Mesendoderm (in vitro differentiated cells): ENCODE measurements around the gene INTS6.
A peak's percentile ranks its signal among the peaks of the same experiment; 100 is the strongest.

Experiments used
- DNase-seq: peaks from one replicate; pipeline ENCODE4 v3.0.0; 2013
- H2AK5ac ChIP-seq: 2 replicates; pipeline ENCODE4 v1.6.1; 2013; ENCODE audit warnings: low read length, inconsistent platforms
- H2BK120ac ChIP-seq: 2 replicates; pipeline ENCODE4 v1.6.1; 2013; ENCODE audit warnings: low read depth, mild to moderate bottlenecking, low read length, moderate library complexity, mixed read lengths
- H2BK15ac ChIP-seq: replicated peaks from 2 replicates; pipeline ENCODE4 v1.6.1; 2013; ENCODE audit warnings: low read depth, mild to moderate bottlenecking, moderate library complexity
- H2BK5ac ChIP-seq: 2 replicates; pipeline ENCODE4 v1.6.1; 2013; ENCODE audit warnings: low read length, inconsistent platforms
- H3K18ac ChIP-seq: 2 replicates; pipeline ENCODE4 v1.6.1; 2013; ENCODE audit warnings: mild to moderate bottlenecking, low read length, mixed read lengths
- H3K23ac ChIP-seq: one replicate; pipeline ENCODE4 v1.6.1; 2013; ENCODE audit warnings: low read length
- H3K27ac ChIP-seq: 2 replicates; pipeline ENCODE4 v1.5.1; 2013; ENCODE audit warnings: low read depth, mild to moderate bottlenecking, inconsistent platforms, low read length, moderate library complexity
- H3K27me3 ChIP-seq: 2 replicates; pipeline ENCODE4 v1.6.1; 2013; ENCODE audit warnings: low read length, control low read depth, mild to moderate bottlenecking, inconsistent platforms; ENCODE audit not compliant: insufficient read depth, poor library complexity
- H3K36me3 ChIP-seq: 2 replicates; pipeline ENCODE4 v1.6.1; 2013; ENCODE audit warnings: low read length, inconsistent platforms; ENCODE audit not compliant: control insufficient read depth, insufficient read depth
- H3K4ac ChIP-seq: one replicate; pipeline ENCODE4 v1.6.1; 2013; ENCODE audit warnings: low read depth, mild to moderate bottlenecking, low read length, moderate library complexity
- H3K4me1 ChIP-seq: 2 replicates; pipeline ENCODE4 v1.6.1; 2013; ENCODE audit warnings: low read depth, low read length, inconsistent platforms; ENCODE audit not compliant: control insufficient read depth
- H3K4me2 ChIP-seq: 2 replicates; pipeline ENCODE4 v1.6.1; 2013; ENCODE audit warnings: low read length
- H3K4me3 ChIP-seq: 2 replicates; pipeline ENCODE4 v1.5.1; 2013; ENCODE audit warnings: mild to moderate bottlenecking, low read length
- H3K56ac ChIP-seq: one replicate; pipeline ENCODE4 v1.6.1; 2013; ENCODE audit warnings: low read length
- H3K79me1 ChIP-seq: 2 replicates; pipeline ENCODE4 v1.6.1; 2013; ENCODE audit warnings: low read length, inconsistent platforms
- H3K79me2 ChIP-seq: 2 replicates; pipeline ENCODE4 v1.6.1; 2013; ENCODE audit warnings: mild to moderate bottlenecking, low read length; ENCODE audit not compliant: control insufficient read depth, insufficient read depth
- H3K9ac ChIP-seq: 2 replicates; pipeline ENCODE4 v1.6.1; 2013; ENCODE audit warnings: low read length, inconsistent platforms
- H4K5ac ChIP-seq: one replicate; pipeline ENCODE4 v1.6.1; 2013; ENCODE audit warnings: low read length
- H4K8ac ChIP-seq: one replicate; pipeline ENCODE4 v1.6.1; 2013; ENCODE audit warnings: low read depth, mild to moderate bottlenecking, control low read depth, low read length, moderate library complexity
- WGBS: extraction: QIAGEN DNeasy Blood & Tissue Kit; methylation state at CpG from one replicate; pipeline ENCODE4 v1.1.7; 2013; ENCODE audit warnings: low lambda C conversion rate, missing lambda C conversion rate; ENCODE audit not compliant: insufficient coverage; ENCODE audit errors: extremely low coverage; 5-methylcytosine and 5-hydroxymethylcytosine counted together

INTS6 gene

DNA sequence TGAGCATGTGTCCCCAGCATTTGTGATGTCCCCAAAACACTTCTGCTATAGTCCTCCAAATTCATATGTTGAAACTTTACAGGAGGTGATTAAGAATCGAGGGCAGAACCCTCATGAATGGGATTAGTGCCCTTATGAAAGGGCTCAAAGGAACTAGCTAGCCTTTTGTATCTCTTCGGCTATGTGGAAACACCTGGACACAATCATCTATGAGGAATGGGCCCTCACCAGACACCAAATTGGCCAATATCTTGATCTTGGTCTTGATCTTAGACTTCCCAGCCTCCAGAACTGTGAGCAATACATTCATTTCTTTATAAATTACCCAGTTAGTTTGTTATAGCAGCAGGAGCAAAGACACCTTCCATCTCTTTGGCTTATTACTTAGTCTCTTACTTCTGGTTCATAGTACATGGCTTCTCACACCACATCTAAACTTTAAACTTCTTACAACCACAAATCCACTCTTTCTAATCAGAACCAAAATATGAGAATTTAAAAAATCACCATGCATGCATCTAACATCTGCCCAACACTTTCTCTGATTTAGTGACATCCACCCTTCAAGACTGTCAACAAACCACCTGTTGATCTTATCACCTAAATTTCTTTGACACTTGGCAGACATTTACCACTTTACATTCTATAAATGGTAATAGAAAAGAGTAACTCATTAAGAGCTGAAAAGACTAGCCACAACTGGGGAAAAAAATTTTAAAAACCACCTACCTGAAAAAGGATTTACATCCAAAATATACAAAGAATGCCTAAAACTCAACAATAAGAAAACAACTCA, 120.1 kb downstream of the INTS6 start:
- Histone ChIP-seq H3K4me3 (no peak overlapping the region), H4K8ac (no peak overlapping the region), H2BK15ac (no peak overlapping the region), H3K27me3 (no peaks in the 10 kb centered on the region), H3K79me1 (no peaks in the 10 kb centered on the region), H2AK5ac (no peak overlapping the region), H2BK5ac (no peak overlapping the region), H2BK120ac (no peak overlapping the region), H4K5ac (no peak overlapping the region), H3K56ac (no peak overlapping the region), H3K27ac (no peak overlapping the region), H3K4me2 (no peak overlapping the region), H3K4ac (no peak overlapping the region), H3K79me2 (no peaks in the 10 kb centered on the region), H3K4me1 (no peaks in the 10 kb centered on the region), H3K36me3 (no peaks in the 10 kb centered on the region), H3K18ac (no peak overlapping the region), H3K23ac (no peak overlapping the region), H3K9ac (no peak overlapping the region)
- WGBS: no CpG with 5 or more reads among the region's 2 CpGs
- DNase-seq: no peak

- Histone ChIP-seq H3K27me3 (no peaks in the 10 kb centered on the region), H3K23ac (no peak overlapping the region), H3K4me3 (no peak overlapping the region), H3K36me3 (no peaks in the 10 kb centered on the region), H3K79me1 (no peaks in the 10 kb centered on the region), H2BK120ac (no peak overlapping the region), H3K4me2 (no peak overlapping the region), H2AK5ac (no peak overlapping the region), H3K79me2 (no peaks in the 10 kb centered on the region), H3K9ac (no peak overlapping the region), H2BK5ac (no peak overlapping the region), H3K27ac (no peak overlapping the region), H4K8ac (no peak overlapping the region), H3K4me1 (no peaks in the 10 kb centered on the region), H3K18ac (no peak overlapping the region), H4K5ac (no peak overlapping the region), H3K4ac (no peak overlapping the region), H2BK15ac (no peak overlapping the region), H3K56ac (no peak overlapping the region)
- no peak for DNase-seq
- no CpG with 5 or more reads among the region's 6 CpGs for WGBS
Measured at GRCh38 chr13:51331354-51331861, 121.4 kb downstream of the INTS6 start.

- peak overlapping the region; percentile 97 for H3K23ac ChIP-seq
- H3K4me1 ChIP-seq: no peaks in the 10 kb centered on the region
- H3K4me3 ChIP-seq: no peak overlapping the region
- H3K36me3 ChIP-seq: no peaks in the 10 kb centered on the region
- no peaks in the 10 kb centered on the region for H3K79me1 ChIP-seq
- no peak for DNase-seq
- H3K4ac ChIP-seq: no peak overlapping the region
- no peak overlapping the region for H3K18ac ChIP-seq
- H2BK120ac ChIP-seq: no peak overlapping the region
- no peaks in the 10 kb centered on the region for H3K79me2 ChIP-seq
- H2BK15ac ChIP-seq: no peak overlapping the region
- no peak overlapping the region for H4K8ac ChIP-seq
- H3K9ac ChIP-seq: no peak overlapping the region
- no peak overlapping the region for H2BK5ac ChIP-seq
- no peak overlapping the region for H4K5ac ChIP-seq
- H3K4me2 ChIP-seq: no peak overlapping the region
- no CpG with 5 or more reads among the region's 3 CpGs for WGBS
- H2AK5ac ChIP-seq: no peak overlapping the region
- H3K56ac ChIP-seq: no peak overlapping the region
- H3K27me3 ChIP-seq: no peaks in the 10 kb centered on the region
- no peak overlapping the region for H3K27ac ChIP-seq
Measured at GRCh38 chr13:51330791-51331190, 122.0 kb downstream of the INTS6 start.

DNA sequence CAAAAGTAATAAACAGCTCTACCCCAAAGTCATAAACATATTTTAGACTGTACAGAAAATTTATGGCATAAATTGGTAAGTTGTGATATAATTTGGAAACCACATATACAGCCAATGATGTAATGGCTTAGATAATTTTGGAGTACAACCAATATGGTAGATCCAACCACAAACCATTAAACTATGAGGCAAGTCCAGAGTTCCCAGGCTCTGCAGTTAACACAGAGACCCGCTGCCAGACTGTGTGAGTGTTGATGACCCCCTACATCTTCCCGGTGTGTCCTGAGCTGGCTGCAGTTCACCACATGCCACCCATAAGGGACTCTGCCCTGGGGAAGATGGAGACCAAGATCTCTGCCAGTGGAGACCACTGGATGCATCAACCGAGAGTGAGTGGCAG, 123.2 kb downstream of the INTS6 start:
- no peaks in the 10 kb centered on the region for H3K27me3 ChIP-seq
- H3K4me1 ChIP-seq: no peaks in the 10 kb centered on the region
- H2BK15ac ChIP-seq: no peak overlapping the region
- no peak overlapping the region for H3K56ac ChIP-seq
- no peaks in the 10 kb centered on the region for H3K79me1 ChIP-seq
- H3K4ac ChIP-seq: no peak overlapping the region
- WGBS: no CpG with 5 or more reads among the region's 3 CpGs
- no peak overlapping the region for H3K18ac ChIP-seq
- no peak overlapping the region for H3K27ac ChIP-seq
- no peaks in the 10 kb centered on the region for H3K79me2 ChIP-seq
- no peak overlapping the region for H2AK5ac ChIP-seq
- H3K4me3 ChIP-seq: no peak overlapping the region
- H4K8ac ChIP-seq: no peak overlapping the region
- no peak for DNase-seq
- H2BK5ac ChIP-seq: no peak overlapping the region
- H3K23ac ChIP-seq: no peak overlapping the region
- no peak overlapping the region for H3K9ac ChIP-seq
- H4K5ac ChIP-seq: no peak overlapping the region
- no peak overlapping the region for H2BK120ac ChIP-seq
- H3K36me3 ChIP-seq: no peaks in the 10 kb centered on the region
- H3K4me2 ChIP-seq: no peak overlapping the region

DNA sequence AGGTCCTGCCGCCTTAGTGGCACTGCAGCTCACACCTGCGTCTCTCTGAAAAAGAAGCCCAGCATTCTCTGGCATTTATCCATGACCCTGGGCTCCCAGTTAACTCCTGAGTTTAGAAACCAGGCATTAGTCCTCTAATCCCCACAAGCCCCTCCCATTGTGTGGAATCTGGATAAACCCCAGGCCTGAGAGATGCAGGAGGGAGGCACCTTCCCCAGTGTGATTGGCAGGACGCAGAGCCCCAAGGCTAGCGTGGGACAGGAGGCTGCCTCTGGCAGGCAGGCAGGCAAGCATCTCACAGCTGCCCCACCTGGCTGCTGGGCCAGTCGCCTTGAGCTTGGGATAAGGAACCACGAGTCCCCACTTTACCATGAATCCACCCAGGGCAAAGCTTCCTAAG, 124.3 kb downstream of the INTS6 start:
- Histone ChIP-seq H3K4me1 (no peaks in the 10 kb centered on the region), H3K4ac (no peak overlapping the region), H4K5ac (no peak overlapping the region), H3K18ac (no peak overlapping the region), H3K36me3 (no peaks in the 10 kb centered on the region), H2BK5ac (no peak overlapping the region), H3K4me3 (no peak overlapping the region), H2BK15ac (no peak overlapping the region), H3K4me2 (no peak overlapping the region), H2BK120ac (no peak overlapping the region), H3K56ac (no peak overlapping the region), H3K27me3 (no peaks in the 10 kb centered on the region), H3K23ac (no peak overlapping the region), H3K9ac (no peak overlapping the region), H3K79me2 (no peaks in the 10 kb centered on the region), H3K27ac (no peak overlapping the region), H2AK5ac (no peak overlapping the region), H4K8ac (no peak overlapping the region), H3K79me1 (no peaks in the 10 kb centered on the region)
- DNase-seq: peak; percentile 92
- no CpG with 5 or more reads among the region's 6 CpGs for WGBS

GRCh38 chr13:51327961-51328360, 124.9 kb downstream of the INTS6 start:
- Histone ChIP-seq H4K8ac (no peak overlapping the region), H3K4ac (no peak overlapping the region), H2AK5ac (no peak overlapping the region), H4K5ac (no peak overlapping the region), H3K4me1 (no peaks in the 10 kb centered on the region), H3K23ac (no peak overlapping the region), H2BK120ac (no peak overlapping the region), H3K4me2 (no peak overlapping the region), H3K4me3 (no peak overlapping the region), H3K56ac (no peak overlapping the region), H3K18ac (no peak overlapping the region), H2BK5ac (no peak overlapping the region), H3K27ac (no peak overlapping the region), H3K79me1 (no peaks in the 10 kb centered on the region), H3K9ac (no peak overlapping the region), H3K79me2 (no peaks in the 10 kb centered on the region), H3K27me3 (no peaks in the 10 kb centered on the region), H3K36me3 (no peaks in the 10 kb centered on the region), H2BK15ac (no peak overlapping the region)
- no CpG with 5 or more reads among the region's 2 CpGs for WGBS
- DNase-seq: no peak
